Loucy (cell line): Measurements from ENCODE around the gene EME1.

ENCODE experiments used
- EZH2phosphoT487 ChIP-seq: fragments of 200-600 bp; IDR thresholded peaks from 2 replicates; pipeline ENCODE4 v1.6.1; 2018; ENCODE audit warnings: antibody characterized with exemption, mild to moderate bottlenecking, moderate library complexity, borderline replicate concordance
- TF ChIP-seq, protein P1 (sequence below): fragments of 200-600 bp; sonication (generic); conservative IDR thresholded peaks from 2 replicates; pipeline ENCODE4 v1.5.1; 2014; ENCODE audit warnings: mild to moderate bottlenecking, antibody characterized with exemption, low read length

DNA sequence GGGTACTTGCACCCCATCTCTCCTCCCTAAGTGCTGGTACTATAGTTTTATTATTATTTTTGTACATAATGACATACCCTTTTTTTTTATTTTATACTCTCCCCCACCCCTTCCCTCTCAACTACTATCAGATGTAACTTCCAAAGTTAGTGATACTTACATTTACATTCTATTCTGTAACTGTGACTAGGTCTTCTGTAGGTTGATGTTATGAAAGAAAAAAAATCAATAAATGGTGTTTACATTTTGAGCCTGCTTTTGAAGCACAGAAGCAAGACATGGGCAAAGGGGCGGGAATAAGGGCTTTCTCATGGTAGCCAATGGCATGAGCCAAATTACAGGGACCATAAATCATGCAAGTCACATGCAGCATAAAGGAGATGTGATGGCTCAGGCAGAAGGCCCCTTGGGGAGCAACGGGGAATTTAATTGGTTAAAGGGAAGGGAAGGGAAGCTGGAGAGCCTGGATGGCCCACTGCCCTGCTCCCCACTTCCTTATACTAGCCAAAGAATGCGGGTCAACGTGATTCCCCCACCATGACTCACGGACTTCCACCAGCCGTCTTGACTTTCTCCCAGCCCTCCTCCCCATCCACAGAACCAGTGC is 50.6 kb downstream of the EME1 start:
- TF ChIP-seq, protein P1, sequence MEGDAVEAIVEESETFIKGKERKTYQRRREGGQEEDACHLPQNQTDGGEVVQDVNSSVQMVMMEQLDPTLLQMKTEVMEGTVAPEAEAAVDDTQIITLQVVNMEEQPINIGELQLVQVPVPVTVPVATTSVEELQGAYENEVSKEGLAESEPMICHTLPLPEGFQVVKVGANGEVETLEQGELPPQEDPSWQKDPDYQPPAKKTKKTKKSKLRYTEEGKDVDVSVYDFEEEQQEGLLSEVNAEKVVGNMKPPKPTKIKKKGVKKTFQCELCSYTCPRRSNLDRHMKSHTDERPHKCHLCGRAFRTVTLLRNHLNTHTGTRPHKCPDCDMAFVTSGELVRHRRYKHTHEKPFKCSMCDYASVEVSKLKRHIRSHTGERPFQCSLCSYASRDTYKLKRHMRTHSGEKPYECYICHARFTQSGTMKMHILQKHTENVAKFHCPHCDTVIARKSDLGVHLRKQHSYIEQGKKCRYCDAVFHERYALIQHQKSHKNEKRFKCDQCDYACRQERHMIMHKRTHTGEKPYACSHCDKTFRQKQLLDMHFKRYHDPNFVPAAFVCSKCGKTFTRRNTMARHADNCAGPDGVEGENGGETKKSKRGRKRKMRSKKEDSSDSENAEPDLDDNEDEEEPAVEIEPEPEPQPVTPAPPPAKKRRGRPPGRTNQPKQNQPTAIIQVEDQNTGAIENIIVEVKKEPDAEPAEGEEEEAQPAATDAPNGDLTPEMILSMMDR, result no peak
- TF ChIP-seq EZH2phosphoT487, result no peak
